GM19043 (cell line): ENCODE data around the gene TCP11.

Source experiments
- ATAC-seq: cut with Tn5 transposase; IDR thresholded peaks from one replicate; pipeline ENCODE4 v1.9.1; 2021; ENCODE audit warnings: low read depth; ENCODE audit not compliant: unreplicated experiment

TCP11 gene

DNA sequence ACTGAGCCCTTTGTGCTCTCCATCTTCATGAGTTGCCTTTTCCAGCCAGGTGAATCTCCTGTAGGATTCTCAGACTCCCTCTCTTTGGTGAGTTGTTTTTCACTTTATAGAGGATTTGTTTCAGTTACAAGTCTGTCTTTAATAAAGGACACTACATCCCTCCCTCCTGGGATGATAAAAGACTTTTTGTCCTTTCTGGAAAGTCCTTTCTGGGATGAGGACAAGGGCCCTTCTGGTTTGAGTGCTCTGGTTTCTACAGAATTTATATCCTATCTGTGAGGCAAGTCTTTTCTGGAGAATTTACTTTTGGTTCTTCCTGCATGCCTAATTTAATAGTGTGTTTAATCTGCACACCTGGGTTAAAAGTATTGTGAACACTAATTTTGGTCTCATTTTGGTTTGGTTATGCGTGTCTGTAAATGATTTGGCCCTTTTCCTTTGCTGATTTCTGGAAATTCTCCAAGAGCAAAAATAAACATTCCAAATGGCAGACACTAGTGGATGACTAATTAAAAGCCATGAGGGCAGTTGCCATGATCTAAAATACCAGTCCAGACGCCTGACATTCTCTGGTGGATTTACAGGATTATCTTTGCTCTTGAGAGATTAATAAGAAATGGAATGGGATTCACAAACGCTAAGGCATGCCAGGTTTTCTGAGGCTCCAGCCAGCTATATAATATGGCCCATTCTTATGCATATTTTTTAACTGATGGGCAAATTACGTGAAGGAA, 44.8 kb downstream of the TCP11 start:
- ATAC-seq: no peak

DNA sequence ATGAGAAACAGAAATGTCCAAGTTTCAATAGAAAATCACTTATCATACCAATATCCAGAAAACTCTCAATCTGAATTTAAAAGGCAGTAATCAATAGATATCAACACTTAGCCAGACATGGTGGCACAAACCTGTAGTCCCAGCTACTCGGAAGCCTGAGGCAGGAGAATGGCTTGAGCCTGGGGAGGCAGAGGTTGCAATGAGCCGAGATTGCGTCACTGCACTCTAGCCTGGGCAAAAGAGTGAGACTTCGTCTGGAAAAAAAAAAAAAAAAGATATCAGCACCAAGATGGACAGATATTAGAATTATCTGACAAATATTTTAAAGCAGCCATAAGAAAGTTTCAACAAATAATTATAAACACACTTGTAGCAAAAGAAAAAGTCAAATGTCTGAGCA, 47.0 kb downstream of the TCP11 start:
- ATAC-seq: no peak

GRCh38 chr6:35093783-35094182, 47.4 kb downstream of the TCP11 start:
- ATAC-seq: no peak

GRCh38 chr6:35093118-35093445, 48.1 kb downstream of the TCP11 start:
- no peak for ATAC-seq

GRCh38 chr6:35092362-35093117, 48.6 kb downstream of the TCP11 start:
- ATAC-seq: no peak

GRCh38 chr6:35091346-35092083, 49.6 kb downstream of the TCP11 start:
- ATAC-seq: no peak

- ATAC-seq: no peak
Measured at GRCh38 chr6:35090734-35091133, 50.4 kb downstream of the TCP11 start.

DNA sequence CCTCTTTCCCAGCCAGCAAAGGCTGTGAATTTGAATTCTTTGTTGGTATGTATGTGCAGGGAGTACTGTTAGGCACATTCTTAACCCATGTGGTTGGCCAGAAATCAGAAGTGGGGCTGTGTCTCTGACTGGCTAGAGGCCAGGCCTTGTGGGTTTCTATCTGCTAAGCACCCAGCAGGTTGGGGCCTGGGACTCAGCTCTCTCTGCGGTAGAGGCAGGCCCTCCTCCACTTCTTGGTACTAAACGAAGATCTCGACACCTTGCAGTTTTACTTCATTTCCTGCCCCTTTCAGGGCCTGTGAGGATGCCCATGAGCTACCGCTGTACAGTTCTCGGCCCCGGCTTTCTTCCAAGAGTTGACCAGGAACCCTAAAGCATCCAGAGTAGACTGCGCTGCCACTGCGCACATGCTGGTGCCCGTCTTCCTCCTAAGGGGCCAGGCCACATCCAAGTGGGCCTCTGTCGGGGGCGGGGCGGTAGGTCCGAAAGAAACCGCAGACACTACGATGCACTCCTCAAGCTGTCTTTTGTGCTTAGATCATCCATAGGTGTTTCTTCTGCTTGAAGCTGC, 51.1 kb downstream of the TCP11 start:
- no peak for ATAC-seq

- ATAC-seq: no peak
Measured at GRCh38 chr6:35089216-35089934, 51.8 kb downstream of the TCP11 start.

DNA sequence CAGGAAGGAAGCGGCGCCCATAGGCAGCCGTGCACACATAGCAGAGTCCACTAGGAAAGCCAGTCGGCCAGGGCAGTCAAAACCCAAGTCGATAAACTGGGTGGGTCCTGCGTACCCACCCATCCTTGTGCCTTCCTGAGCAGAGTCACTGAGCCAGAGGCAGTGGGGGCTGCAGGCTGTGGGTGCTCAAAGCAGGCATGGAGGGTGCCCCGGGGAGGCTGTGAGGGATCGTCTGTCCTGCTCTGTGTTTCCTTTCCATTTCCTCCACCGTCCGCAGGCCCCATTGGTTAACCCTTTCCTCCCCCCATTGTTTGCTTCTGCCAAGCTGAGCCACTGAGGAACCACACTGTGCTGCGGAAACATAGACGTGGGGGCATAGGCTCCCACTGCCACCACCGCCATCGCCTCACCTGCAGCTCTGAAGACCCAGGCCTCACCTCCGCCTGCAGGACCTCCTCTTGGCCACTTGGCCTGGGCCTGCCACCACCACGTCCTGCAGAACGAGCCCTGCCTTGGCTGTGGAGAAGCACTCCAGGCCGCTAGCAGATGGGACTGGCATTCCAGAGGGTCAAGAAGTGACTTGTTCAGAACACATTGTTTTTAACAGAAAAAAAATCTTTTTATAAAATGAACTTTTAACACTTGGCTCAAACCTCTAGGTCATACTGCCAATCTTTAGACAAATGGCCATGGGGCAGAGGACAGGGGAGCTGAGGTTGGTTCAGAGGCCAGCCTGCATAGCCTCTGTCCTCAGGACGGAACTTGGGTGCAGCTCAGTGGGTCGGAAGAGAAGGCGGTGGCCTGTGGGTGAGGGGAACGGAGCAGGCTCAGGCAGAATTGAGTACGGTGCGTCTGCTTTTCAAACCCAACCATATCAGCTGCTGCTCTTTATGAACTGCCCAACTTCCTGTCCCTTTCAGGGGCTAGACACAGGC, 52.6 kb downstream of the TCP11 start:
- ATAC-seq: no peak

DNA sequence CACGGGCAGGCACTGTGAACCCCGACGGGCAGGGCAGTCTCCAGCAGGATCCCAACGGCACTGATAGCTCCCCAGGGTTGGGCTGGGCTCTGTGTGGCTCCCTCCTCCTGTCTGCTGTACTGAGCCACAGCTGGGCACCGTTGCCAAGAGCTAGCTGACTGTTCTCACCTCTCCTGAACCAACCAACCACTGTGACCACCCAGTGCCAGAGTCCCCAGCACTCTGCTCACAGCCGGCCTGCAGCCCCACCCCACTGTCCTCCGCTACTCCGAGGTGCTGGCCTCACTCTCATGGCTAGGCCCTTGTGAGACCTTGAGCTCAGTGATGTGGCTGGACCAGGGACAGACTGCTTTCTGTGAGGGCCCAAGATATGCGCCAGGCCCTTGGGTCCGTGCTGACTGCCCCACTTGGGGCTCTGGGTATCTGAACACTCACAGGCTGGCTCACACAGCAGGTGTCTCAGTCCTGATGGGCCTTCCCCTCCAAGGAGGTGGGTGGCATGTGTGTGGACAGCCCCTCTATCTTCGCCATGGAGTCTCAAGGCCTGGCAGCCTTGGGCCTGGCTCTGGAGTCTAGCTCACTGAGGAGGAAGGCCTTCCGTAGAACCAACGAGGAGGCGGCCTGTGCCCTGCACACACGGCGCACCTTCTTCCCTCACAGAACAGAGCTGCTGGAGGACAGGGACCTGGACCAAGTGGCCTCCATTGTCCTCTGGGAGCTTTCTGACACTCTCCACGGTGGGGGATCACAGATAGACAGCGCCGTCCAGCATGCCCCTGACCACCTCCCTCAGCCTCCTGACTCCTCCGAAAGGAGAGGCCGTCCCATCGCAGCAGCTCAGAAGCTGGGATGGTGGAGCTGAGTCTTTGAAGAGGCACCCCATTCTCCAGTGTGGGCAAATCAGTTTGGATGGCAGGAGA, 53.5 kb downstream of the TCP11 start:
- no peak for ATAC-seq

- ATAC-seq: no peak
Measured at GRCh38 chr6:35086636-35087360, 54.3 kb downstream of the TCP11 start.

GRCh38 chr6:35086282-35086632, 54.9 kb downstream of the TCP11 start:
- no peak for ATAC-seq

DNA sequence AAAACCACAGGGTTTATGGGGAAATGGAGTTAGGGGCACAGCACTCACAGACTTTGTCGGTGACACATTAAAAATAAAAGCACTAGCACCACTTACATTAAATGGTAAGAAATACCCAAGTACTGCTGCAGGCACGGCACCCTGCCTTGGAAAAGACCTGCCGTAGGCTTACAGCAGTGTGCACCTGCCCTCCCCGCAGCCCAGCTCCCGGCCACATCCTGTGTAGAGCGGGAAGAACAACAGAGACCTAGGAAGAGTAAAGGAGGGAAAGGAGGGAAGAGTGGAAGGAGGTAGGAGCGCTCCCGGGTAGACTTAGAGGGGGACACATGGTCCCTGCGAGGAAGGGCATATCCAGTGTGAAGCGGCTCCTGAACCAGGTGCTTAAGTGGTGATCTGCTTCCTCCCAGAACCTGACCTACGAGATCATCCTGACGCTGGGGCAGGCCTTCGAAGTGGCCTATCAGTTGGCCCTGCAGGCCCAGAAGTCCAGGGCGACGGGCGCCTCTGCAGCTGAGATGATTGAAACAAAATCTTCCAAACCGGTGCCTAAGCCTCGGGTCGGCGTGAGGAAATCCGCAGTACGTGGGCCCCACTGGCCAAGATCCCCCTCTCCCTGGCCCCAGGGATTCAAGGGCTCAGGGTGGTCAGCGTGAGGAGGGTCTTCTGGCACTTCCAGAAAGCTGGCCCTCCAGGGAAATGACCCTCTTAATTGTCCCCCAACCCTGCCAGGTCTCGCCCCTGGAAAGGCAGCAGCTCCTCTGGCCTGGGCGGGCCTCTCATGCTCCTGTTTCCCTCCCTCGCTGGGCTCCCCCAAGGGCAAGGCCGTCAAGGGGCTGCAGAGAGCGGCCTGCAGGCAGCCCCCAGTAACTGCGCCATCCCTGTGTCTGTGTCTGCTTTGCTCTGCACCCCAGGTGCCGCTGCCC, 55.5 kb downstream of the TCP11 start:
- no peak for ATAC-seq

DNA sequence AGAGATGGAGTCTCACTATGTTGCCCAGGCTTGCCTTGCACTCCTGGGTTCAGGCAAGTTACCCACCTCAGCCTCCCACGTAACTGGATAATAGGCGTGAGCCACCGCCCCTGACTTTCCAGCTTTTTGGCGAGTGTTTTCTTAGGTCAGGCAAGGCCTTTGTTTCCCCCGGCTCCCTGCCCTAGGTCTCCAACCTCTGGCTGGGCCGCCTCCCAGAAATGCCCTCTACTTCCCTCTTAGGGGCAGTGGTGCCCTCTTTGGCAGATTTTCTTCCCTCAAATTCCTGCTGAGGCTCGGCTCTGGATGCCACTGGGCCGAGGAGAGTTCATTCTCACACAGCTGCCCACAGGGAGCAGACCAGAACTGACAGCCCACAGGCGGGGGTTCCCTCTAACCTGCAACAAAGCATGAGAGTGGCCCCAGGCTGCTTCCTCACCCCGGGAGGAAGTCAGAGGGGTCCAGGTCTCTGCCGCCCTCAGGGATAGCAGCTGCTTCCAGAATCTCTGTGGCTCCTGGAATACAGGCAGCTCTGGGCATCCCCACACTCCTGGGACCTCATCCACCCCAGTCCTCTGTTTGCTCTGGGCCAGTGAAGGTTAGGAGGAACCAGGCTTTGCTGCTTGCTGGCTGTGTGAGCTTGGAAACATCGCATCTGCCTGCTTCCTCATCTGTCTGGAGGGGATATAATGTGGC, 56.5 kb downstream of the TCP11 start:
- no peak for ATAC-seq

DNA sequence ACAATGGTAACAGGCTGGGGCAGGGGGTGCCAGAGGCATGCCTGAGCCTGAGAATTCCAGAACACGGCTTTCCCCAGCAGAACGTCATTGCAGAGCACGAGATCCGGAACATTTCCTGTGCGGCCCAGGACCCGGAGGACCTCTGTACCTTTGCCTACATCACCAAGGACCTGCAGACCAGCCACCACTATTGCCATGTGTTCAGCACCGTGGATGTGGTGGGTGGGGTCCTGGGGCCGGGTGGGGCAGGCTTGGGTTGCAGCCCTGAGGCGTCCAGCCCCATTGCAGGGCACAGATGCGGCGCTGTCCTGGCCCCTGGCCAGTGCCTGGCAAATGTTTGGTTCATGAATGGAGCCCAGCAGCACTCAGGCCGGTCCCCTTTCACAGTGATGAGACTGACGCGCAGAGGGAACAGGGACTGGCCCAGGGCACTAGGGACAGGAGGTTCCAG, 57.1 kb downstream of the TCP11 start:
- no peak for ATAC-seq
